Mesodermal cell (in vitro differentiated cells): ENCODE measurements around the gene SLC6A6.
A peak's percentile ranks its signal among the peaks of the same experiment; 100 is the strongest.

Source experiments
- H3K27ac ChIP-seq: 2 replicates; pipeline ENCODE4 v1.7.0; 2013; ENCODE audit warnings: mild to moderate bottlenecking, low read depth, low read length, moderate library complexity; ENCODE audit not compliant: severe bottlenecking
- H3K36me3 ChIP-seq: 2 replicates; pipeline ENCODE4 v1.7.1; 2013; ENCODE audit warnings: mild to moderate bottlenecking, low read length, moderate library complexity; ENCODE audit not compliant: control insufficient read depth, insufficient read depth
- H3K4me1 ChIP-seq: one replicate; pipeline ENCODE4 v1.7.1; 2013; ENCODE audit warnings: mild to moderate bottlenecking, low read length; ENCODE audit not compliant: insufficient read depth, control insufficient read depth, poor library complexity, severe bottlenecking
- H3K4me3 ChIP-seq: 2 replicates; pipeline ENCODE4 v1.7.0; 2013; ENCODE audit warnings: low read length, control low read depth, mild to moderate bottlenecking; ENCODE audit not compliant: insufficient read depth, poor library complexity, severe bottlenecking; ENCODE audit errors: extremely low read depth
- H3K9me3 ChIP-seq: 2 replicates; pipeline ENCODE4 v1.7.1; 2013; ENCODE audit warnings: mild to moderate bottlenecking, low read length, moderate library complexity; ENCODE audit not compliant: control insufficient read depth
- WGBS, 2 experiments: methylation state at CpG; one replicate each; pipeline ENCODE4 v1.1.5; 2013; ENCODE audit warnings: missing lambda C conversion rate in 2 of 2; ENCODE audit not compliant: insufficient coverage in 2 of 2; 5-methylcytosine and 5-hydroxymethylcytosine counted together

The SLC6A6 gene

DNA sequence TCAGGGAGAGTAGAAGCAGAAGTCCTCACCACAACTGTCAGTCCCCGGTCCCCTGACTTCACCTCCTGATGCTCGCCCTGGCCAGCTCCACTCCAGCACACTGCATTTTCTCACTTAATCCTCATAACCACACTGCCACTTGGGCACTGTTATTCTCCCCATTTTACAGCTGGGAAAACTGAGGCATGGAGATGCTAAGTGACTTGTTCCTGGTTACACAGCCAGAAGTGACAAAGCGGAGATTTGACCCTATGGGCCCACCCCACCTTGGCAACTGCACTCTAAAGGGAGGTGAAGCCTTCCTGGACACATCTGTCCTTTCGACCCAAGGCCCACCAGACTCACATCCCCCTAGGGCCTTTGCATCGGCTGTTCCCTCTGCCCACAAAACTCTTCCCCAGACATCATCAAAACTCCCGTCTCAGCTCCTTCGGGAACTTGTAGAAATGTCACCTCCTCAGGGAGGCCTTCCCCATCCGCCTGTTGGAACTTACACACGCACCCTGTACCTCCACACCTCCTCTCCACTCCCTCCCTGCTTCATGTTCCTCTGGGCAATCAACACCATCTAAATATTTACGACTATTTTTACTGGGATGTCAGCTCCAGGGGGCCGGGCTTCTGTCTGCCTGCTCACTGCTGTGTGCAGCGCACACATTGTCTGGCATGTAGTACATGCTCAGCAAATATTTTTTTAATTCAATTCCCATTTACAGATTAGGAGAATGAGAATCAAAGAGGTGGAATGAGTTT, 134.6 kb downstream of the SLC6A6 start:
- Histone ChIP-seq H3K4me3 (no peak overlapping the region), H3K36me3 (no peaks in the 10 kb centered on the region), H3K9me3 (no peaks in the 10 kb centered on the region), H3K4me1 (peaks cover 6% of the 10 kb centered on the region), H3K27ac (peak overlapping the region; percentile 6)
- 87 to 89% methylated on average over 10 to 11 of the region's 12 CpGs for WGBS, 2 experiments

DNA sequence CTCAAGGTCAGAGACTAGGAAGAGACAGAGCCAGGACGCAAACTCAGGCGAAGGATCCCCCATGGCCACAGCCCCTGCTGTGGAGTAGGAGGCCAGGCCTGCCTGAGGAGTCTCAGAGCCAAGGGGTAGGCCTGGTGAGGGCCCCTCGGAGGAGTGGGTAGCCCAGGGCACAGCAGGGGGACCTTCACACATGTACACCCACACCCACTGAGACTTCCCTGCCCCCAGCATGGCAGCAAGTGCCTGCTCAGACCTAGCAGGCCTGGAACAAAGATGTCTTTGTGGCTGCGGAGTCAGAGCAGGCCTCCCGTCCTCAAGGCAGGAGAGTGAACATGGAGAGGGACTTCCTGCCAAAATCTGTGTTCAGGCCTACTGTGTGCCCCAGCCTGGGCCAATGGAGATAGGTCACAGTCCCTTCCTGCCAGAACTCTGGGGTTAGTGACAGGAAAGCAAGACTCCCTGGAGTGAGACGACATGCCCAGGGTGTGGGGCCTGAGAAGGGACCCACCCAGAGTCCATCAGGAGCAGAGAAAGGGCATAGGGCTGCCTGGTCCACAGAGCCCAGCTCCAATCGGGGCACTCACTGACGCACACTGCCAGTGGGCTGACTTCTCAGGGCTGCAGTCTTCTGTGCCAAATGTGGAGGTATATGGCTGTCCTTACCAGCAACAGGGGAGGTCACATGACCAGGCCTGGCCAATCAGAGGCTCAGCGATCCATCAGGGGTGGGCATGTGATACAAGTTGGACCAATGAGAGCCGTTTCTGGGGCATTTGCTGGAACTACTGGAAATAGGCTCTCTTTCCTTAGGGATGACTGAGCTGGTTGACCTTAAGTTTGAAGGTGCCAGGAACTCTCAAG, 135.4 kb downstream of the SLC6A6 start:
- Histone ChIP-seq H3K27ac (peak overlapping the region; percentile 6), H3K4me1 (peaks cover 6% of the 10 kb centered on the region), H3K9me3 (no peaks in the 10 kb centered on the region), H3K36me3 (no peaks in the 10 kb centered on the region), H3K4me3 (no peak overlapping the region)
- WGBS, 2 experiments: 90 to 94% methylated on average over 7 to 10 of the region's 10 CpGs

DNA sequence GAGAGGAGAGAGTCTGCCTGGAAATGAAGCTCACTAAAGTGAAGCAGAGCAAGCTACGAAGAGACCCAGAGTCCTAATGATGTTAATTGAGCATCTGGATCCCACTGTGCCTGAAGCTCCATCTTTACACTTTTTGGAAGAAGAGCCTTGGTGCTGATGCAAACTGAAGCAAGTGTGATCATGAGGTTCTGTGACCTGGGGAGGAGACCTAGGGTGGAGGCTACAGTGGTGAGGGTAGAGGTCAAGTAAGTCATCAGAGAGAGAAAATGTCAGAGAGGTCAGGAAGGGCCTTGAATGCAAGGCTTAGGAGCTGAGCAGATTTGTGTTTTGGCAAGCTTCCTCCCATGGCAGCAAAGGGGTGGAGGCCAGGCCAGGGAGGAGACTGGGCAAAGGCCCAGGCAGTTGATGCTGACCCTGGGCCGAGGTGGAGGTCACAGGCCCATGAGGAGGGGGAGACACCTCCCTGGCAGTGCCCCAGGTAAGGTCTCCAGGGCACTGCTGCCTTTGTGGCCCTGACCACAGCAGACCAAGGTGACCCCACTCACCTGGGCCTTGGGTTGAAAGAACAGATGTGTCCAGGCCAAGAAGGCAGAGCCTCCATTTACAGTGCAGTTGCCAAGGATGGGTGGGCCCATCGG, 136.2 kb downstream of the SLC6A6 start:
- Histone ChIP-seq H3K4me3 (no peak overlapping the region), H3K36me3 (no peaks in the 10 kb centered on the region), H3K27ac (no peak overlapping the region), H3K9me3 (no peaks in the 10 kb centered on the region), H3K4me1 (peaks cover 6% of the 10 kb centered on the region)
- WGBS, 2 experiments: 96 to 100% methylated on average over 2 of the region's 3 CpGs
